Common myeloid progenitor, CD34-positive (primary cell): Measurements from ENCODE around the gene HOXD8.

Source experiments
- CTCF ChIA-PET: fragments of 350-600 bp; sonication (Branson Sonifier 250); formaldehyde crosslinking; loops from one replicate; lab custom pipeline; 2021; ENCODE audit warnings: antibody characterized with exemption; lab: Charles Lee
- POLR2A ChIA-PET: fragments of 350-600 bp; sonication (Branson Sonifier 250); formaldehyde crosslinking; loops from one replicate; lab custom pipeline; 2021; ENCODE audit warnings: antibody characterized with exemption; lab: Charles Lee
- DNase-seq, 3 donors: peaks; one replicate each; pipeline versions ENCODE4 v3.0.0 to v3.0.0-alpha.2; 2013
- H3K27ac ChIP-seq, 2 experiments: 1 replicate in 1 of 2; 2 replicates in 1 of 2; pipeline ENCODE4 v1.7.0; 2013; ENCODE audit warnings: inconsistent platforms in 2 of 2, low read length in 2 of 2, mild to moderate bottlenecking in 2 of 2, low read depth in 1 of 2, moderate library complexity in 1 of 2; ENCODE audit not compliant: severe bottlenecking in 2 of 2, insufficient read depth in 1 of 2, poor library complexity in 1 of 2
- H3K27me3 ChIP-seq, 5 experiments: replicated peaks in 2 of 5; 1 replicate in 3 of 5; 2 replicates in 2 of 5; pipeline versions ENCODE4 v1.6.1 to v1.7.0; 2013; ENCODE audit warnings: low read length in 4 of 5, mild to moderate bottlenecking in 2 of 5, moderate library complexity in 2 of 5, inconsistent platforms in 1 of 5; ENCODE audit not compliant: insufficient read depth in 5 of 5, control insufficient read depth in 4 of 5
- H3K36me3 ChIP-seq, 4 experiments: 1 replicate in 2 of 4; 2 replicates in 2 of 4; pipeline versions ENCODE4 v1.6.1 to v1.7.0; 2013; ENCODE audit warnings: low read length in 3 of 4, control low read depth in 1 of 4, mild to moderate bottlenecking in 1 of 4; ENCODE audit not compliant: control insufficient read depth in 4 of 4, insufficient read depth in 4 of 4
- H3K4me1 ChIP-seq, 4 experiments: 1 replicate in 3 of 4; 2 replicates in 1 of 4; pipeline versions ENCODE4 v1.6.1 to v1.7.1; 2013; ENCODE audit warnings: low read length in 3 of 4, mild to moderate bottlenecking in 3 of 4, control low read depth in 1 of 4, inconsistent platforms in 1 of 4, moderate library complexity in 1 of 4; ENCODE audit not compliant: control insufficient read depth in 4 of 4, insufficient read depth in 4 of 4; ENCODE audit errors: control extremely low read depth in 1 of 4
- H3K4me3 ChIP-seq, 7 experiments: 1 replicate in 4 of 7; 2 replicates in 3 of 7; pipeline versions ENCODE4 v1.5.1 to v1.7.0; 2013; ENCODE audit warnings: mild to moderate bottlenecking in 7 of 7, low read length in 6 of 7, moderate library complexity in 6 of 7, inconsistent platforms in 2 of 7, low read depth in 2 of 7, control low read depth in 1 of 7; ENCODE audit not compliant: insufficient read depth in 4 of 7, control insufficient read depth in 1 of 7; ENCODE audit errors: extremely low read depth in 1 of 7
- H3K9me3 ChIP-seq, 5 experiments: 1 replicate in 4 of 5; 2 replicates in 1 of 5; pipeline versions ENCODE4 v1.6.1 to v1.7.1; 2013; ENCODE audit warnings: low read length in 4 of 5, mild to moderate bottlenecking in 2 of 5, inconsistent platforms in 1 of 5, low read depth in 1 of 5, moderate library complexity in 1 of 5; ENCODE audit not compliant: control insufficient read depth in 4 of 5, insufficient read depth in 2 of 5; ENCODE audit errors: control extremely low read depth in 1 of 5
- WGBS: methylation state at CpG from one replicate; pipeline ENCODE4 v1.1.5; 2013; ENCODE audit not compliant: insufficient coverage; 5-methylcytosine and 5-hydroxymethylcytosine counted together

Gene HOXD8

GRCh38 chr2:176156807-176157498, 27.4 kb downstream of the HOXD8 start, which contains the start of gene HOXD3:
HOXD3 (plus strand) TSS chr2:176157307; CDS start chr2:176169115, 11,808 bp downstream.
- CTCF ChIA-PET, result no interaction called here
- peaks cover 0 to 6% (median 0%) of the 10 kb centered on the region in 5 experiments for H3K9me3 ChIP-seq
- DNase-seq, result no peak
- 4% methylated on average over 33 of the region's 48 CpGs for WGBS
- no peak within 1 kb of the TSS for H3K27ac ChIP-seq
- peaks cover 0 to 13% (median 3%) of the 10 kb centered on the region in 4 experiments for H3K4me1 ChIP-seq
- POLR2A ChIA-PET, result no interaction called here
- no peak within 1 kb of the TSS for H3K4me3 ChIP-seq
- no peaks in the 10 kb centered on the region for H3K36me3 ChIP-seq
- H3K27me3 ChIP-seq, result peaks cover 14 to 100% (median 64%) of the 10 kb centered on the region in 5 experiments

GRCh38 chr2:176157499-176158185, 28.1 kb downstream of the HOXD8 start:
- DNase-seq, result peak in 1 of 3 donors; percentile 41
- ChIA-PET CTCF (interaction anchor here (1.0 kb wide), 1 partner anchor 9 kb away, joined by 3 read pairs; no protein-coding TSS in a partner anchor), POLR2A (no interaction called here)
- no peaks in the 10 kb centered on the region for H3K36me3 ChIP-seq
- no peak overlapping the region for H3K27ac ChIP-seq
- no peak overlapping the region for H3K4me3 ChIP-seq
- peaks cover 0 to 7% (median 3%) of the 10 kb centered on the region in 4 experiments for H3K4me1 ChIP-seq
- H3K27me3 ChIP-seq, result peaks cover 14 to 100% (median 67%) of the 10 kb centered on the region in 5 experiments
- WGBS, result 5% methylated on average over 32 of the region's 43 CpGs
- peaks cover 0 to 10% (median 0%) of the 10 kb centered on the region in 5 experiments for H3K9me3 ChIP-seq

- 4% methylated on average over 10 of the region's 22 CpGs for WGBS
- Histone ChIP-seq H3K27ac (no peak overlapping the region), H3K4me1 (peaks cover 0 to 7% (median 3%) of the 10 kb centered on the region in 4 experiments), H3K36me3 (no peaks in the 10 kb centered on the region), H3K9me3 (peaks cover 0 to 10% (median 0%) of the 10 kb centered on the region in 5 experiments), H3K27me3 (peaks cover 14 to 100% (median 69%) of the 10 kb centered on the region in 5 experiments), H3K4me3 (no peak overlapping the region)
- ChIA-PET CTCF (interaction anchor here (1.0 kb wide), 1 partner anchor 9 kb away, joined by 3 read pairs; no protein-coding TSS in a partner anchor), POLR2A (no interaction called here)
- DNase-seq, result no peak
These were observed 28.7 kb downstream of the HOXD8 start for GRCh38 chr2:176158186-176158591.

DNA sequence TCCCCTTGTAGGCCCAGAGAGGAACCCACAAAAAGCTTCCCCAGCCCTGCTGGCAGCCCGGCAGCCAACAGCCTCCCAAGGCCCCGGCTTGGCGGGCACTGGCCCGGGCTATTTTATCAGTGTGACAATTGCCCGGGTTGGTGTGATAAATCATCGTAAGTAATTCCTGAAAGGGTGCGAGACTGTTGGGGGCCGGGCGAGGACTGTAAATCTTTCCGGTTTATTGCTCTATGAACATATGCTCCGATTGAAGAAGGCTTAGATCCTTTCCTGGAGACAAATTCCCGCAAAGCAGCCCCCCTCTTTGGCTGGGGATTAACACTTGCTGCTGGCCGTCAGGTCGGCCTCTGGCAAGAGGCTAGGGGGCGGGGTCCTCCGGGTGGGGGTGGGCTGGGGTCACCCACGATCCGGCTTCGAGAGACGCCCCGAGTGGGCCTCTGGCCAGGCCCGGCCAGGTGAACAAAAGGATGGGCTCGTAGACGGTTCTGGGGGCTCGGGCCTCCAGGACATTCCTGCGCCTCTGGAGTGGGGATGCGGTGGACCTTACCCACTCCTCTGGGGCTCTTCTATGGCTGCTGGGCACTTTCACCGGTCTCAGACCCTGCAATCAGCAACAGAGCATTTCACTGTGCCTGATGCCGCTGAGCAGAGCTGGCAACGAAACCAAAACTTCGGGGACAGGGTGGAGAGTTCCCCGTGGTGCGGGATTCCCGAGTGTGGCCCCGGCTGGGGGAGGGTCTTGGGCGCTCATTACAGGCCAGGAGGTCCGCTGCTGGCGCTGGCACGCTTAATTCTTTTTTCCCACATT, 29.6 kb downstream of the HOXD8 start:
- Histone ChIP-seq H3K36me3 (no peaks in the 10 kb centered on the region), H3K4me3 (no peak overlapping the region), H3K4me1 (peaks cover 0 to 7% (median 3%) of the 10 kb centered on the region in 4 experiments), H3K9me3 (peaks cover 0 to 11% (median 0%) of the 10 kb centered on the region in 5 experiments), H3K27me3 (peaks cover 16 to 100% (median 72%) of the 10 kb centered on the region in 5 experiments), H3K27ac (no peak overlapping the region)
- POLR2A ChIA-PET, result no interaction called here
- 7% methylated on average over 26 of the region's 39 CpGs for WGBS
- no peak for DNase-seq
- CTCF ChIA-PET, result no interaction called here

DNA sequence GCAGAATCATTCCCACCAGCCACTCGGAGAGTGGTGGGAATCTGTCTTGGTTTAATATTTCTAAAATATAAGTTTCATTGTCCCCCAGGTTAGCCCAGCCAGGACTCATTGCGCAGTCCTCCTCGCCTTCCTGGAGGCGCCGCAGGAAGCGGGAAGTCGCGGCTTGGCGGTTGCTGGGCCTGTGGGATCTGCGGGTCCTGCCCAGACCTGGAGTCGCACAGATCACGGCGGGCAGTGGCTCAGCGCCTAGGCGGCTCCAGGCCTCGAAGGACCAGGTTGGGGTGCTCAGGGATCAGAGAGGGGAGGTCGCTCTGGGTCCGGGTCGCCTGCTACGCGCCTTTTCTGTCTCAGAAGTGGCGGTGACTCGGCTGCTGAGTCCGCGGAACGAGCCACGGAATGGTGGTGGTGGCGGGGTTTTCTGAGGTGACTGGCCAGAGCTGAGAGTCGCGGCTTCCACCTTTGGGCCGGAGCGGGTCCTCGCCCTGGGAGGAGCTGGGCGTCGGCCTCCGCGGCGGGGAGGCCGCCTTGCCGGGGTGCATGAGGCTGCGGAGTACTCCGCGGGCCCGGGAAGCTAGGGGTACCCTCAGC, 30.3 kb downstream of the HOXD8 start:
- Histone ChIP-seq H3K27me3 (peaks cover 16 to 100% (median 75%) of the 10 kb centered on the region in 5 experiments), H3K27ac (no peak overlapping the region), H3K36me3 (no peaks in the 10 kb centered on the region), H3K9me3 (peaks cover 0 to 16% (median 0%) of the 10 kb centered on the region in 5 experiments), H3K4me3 (no peak overlapping the region), H3K4me1 (peaks cover 0 to 10% (median 7%) of the 10 kb centered on the region in 4 experiments)
- ChIA-PET POLR2A (no interaction called here), CTCF (interaction anchor here (1.2 kb wide), 1 partner anchor 14 kb away, joined by 3 read pairs; no protein-coding TSS in a partner anchor)
- 4% methylated on average over 35 of the region's 44 CpGs for WGBS
- no peak for DNase-seq

DNA sequence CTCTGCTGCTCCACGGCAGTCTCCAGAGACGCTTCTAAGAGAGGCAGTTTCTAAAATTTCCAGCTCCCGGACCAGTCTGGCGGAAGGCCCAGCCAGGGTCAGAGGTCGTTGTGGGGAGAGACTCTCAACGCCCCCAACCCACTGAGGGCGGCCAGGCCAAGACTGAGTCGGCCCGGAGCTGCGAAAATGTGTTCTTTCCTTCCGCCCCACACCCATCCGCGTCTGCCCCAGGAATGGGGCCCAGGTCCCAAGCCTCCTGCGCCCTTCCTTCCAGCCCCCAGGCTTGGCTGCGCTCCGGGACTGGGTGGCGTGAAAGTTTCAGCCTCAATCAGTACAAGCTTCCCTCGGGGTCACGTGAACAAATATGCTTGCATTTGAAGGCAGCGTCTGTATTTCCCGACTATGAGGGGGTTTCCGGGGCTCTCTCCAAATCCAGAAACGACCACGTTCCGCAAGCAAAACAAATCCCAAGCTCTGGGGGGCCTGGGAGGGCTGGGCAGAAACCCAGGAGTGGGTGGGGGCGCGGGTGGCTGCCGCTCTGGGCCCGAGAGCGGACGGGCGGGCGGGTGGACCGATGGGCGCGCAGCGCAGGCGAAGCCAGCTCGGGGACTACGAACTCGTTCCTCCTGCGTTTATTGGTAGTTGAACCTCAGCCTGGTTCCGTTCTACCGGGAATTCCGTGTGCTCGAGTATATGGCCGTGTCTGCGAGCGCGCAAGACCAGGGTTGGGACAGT, 30.9 kb downstream of the HOXD8 start:
- 6% methylated on average over 37 of the region's 50 CpGs for WGBS
- peaks cover 0 to 17% (median 0%) of the 10 kb centered on the region in 5 experiments for H3K9me3 ChIP-seq
- H3K27ac ChIP-seq, result no peak overlapping the region
- ChIA-PET CTCF (interaction anchor here (1.2 to 2.2 kb wide), 5 partner anchors 10 to 89 kb away, joined by 3 to 5 read pairs (median 4); partner anchors contain the start of gene HOXD4), POLR2A (no interaction called here)
- no peaks in the 10 kb centered on the region for H3K36me3 ChIP-seq
- H3K27me3 ChIP-seq, result peaks cover 14 to 100% (median 77%) of the 10 kb centered on the region in 5 experiments
- peaks cover 0 to 17% (median 14%) of the 10 kb centered on the region in 4 experiments for H3K4me1 ChIP-seq
- DNase-seq, result no peak
- H3K4me3 ChIP-seq, result no peak overlapping the region
